Karpas-422 (cell line): ENCODE measurements around the gene HOXC11. TPM values are rescaled to one million over a fixed set of nuclear protein-coding genes. Genes with fewer than 3 reads are reported as not detected.

ENCODE experiments used
- DNase-seq: peaks from one replicate; pipeline ENCODE4 v3.0.0-alpha.2; 2015
- H2AFZ ChIP-seq: fragments of 200-600 bp; sonication (generic); 2 replicates; pipeline ENCODE4 v1.6.1; 2014; ENCODE audit warnings: antibody characterized with exemption, low read length, mixed read lengths
- H3K27ac ChIP-seq: fragments of 200-600 bp; sonication (generic); 2 replicates; pipeline ENCODE4 v1.5.1; 2014; ENCODE audit warnings: mild to moderate bottlenecking, low read length, moderate library complexity
- H3K27me3 ChIP-seq: fragments of 200-600 bp; sonication (generic); 2 replicates; pipeline ENCODE4 v1.6.1; 2014; ENCODE audit warnings: low read length, mixed read lengths
- H3K36me3 ChIP-seq: fragments of 200-600 bp; sonication (generic); 2 replicates; pipeline ENCODE4 v1.6.1; 2014; ENCODE audit warnings: low read length, mixed read lengths; ENCODE audit not compliant: insufficient read depth
- H3K4me1 ChIP-seq: fragments of 200-600 bp; sonication (generic); 2 replicates; pipeline ENCODE4 v1.6.1; 2014; ENCODE audit warnings: mild to moderate bottlenecking, low read length, mixed read lengths
- H3K4me2 ChIP-seq: fragments of 200-600 bp; sonication (generic); 2 replicates; pipeline ENCODE4 v1.6.1; 2014; ENCODE audit warnings: low read length, low read depth, mild to moderate bottlenecking; ENCODE audit not compliant: poor library complexity, severe bottlenecking
- H3K4me3 ChIP-seq: fragments of 200-600 bp; sonication (generic); 2 replicates; pipeline ENCODE4 v1.5.1; 2014; ENCODE audit warnings: mild to moderate bottlenecking, antibody characterized with exemption, low read length, mixed read lengths
- H3K79me2 ChIP-seq: fragments of 200-600 bp; sonication (generic); 2 replicates; pipeline ENCODE4 v1.6.1; 2014; ENCODE audit warnings: mild to moderate bottlenecking, low read length, mixed read lengths
- H3K9ac ChIP-seq: fragments of 200-600 bp; sonication (generic); 2 replicates; pipeline ENCODE4 v1.6.0; 2014; ENCODE audit warnings: low read length
- H3K9me2 ChIP-seq: fragments of 200-600 bp; sonication (generic), shearing (Covaris generic); replicated peaks from 2 replicates; pipeline ENCODE4 v1.6.0; 2014; ENCODE audit warnings: mild to moderate bottlenecking, low read length, moderate library complexity; ENCODE audit not compliant: insufficient read depth
- H3K9me3 ChIP-seq: fragments of 300-700, 200-600 bp; sonication (generic); 2 replicates; pipeline ENCODE4 v1.6.1; 2014; ENCODE audit warnings: low read length, mixed read lengths
- H4K20me1 ChIP-seq: fragments of 200-600 bp; sonication (generic); 2 replicates; pipeline ENCODE4 v1.6.1; 2014; ENCODE audit warnings: mild to moderate bottlenecking, antibody characterized with exemption, low read length, low read depth; ENCODE audit not compliant: insufficient read depth
- total RNA-seq: library from RNA; depleted of rRNA; stranded (reverse); fragments of >200 nt; shearing (Covaris generic); gene quantifications from 2 replicates; pipeline ENCODE4 v1.2.3, GENCODE V29; 2014; ENCODE audit warnings: low replicate concordance

The HOXC11 gene
- total RNA-seq, 1 experiment from 2014 or later, result not detected

DNA sequence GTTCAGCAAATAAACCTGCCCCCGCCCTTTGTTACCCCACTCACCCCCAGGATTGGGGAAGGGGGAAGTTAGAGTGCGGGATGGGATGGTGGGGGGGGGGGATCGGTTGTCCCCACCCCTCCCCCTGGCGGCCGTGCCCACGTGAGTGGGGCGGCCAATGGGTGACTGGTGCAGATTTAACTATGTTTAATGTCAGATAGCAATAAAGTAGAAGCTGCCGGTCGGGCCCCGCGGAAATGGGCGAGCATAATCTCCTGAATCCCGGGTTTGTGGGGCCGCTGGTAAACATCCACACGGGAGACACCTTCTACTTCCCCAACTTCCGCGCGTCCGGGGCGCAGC is 18.3 kb upstream of the HOXC11 start, which contains the start of gene HOXC12:
HOXC12 (plus strand) TSS at position 210 of the 342 bp plus-strand sequence; CDS start at position 237, 27 bp downstream.
- no peaks in the 10 kb centered on the region for H3K9me2 ChIP-seq
- H3K27me3 ChIP-seq, result no peaks in the 10 kb centered on the region
- H3K9ac ChIP-seq, result no peak within 1 kb of the TSS
- H3K36me3 ChIP-seq, result no peaks in the 10 kb centered on the region
- no peaks in the 10 kb centered on the region for H3K4me1 ChIP-seq
- H3K79me2 ChIP-seq, result no peaks in the 10 kb centered on the region
- no peak within 1 kb of the TSS for H3K27ac ChIP-seq
- DNase-seq, result no peak
- H3K4me2 ChIP-seq, result no peak within 1 kb of the TSS
- H4K20me1 ChIP-seq, result no peaks in the 10 kb centered on the region
- no peak within 1 kb of the TSS for H2AFZ ChIP-seq
- H3K9me3 ChIP-seq, result no peaks in the 10 kb centered on the region
- H3K4me3 ChIP-seq, result no peak within 1 kb of the TSS

GRCh38 chr12:53955036-53955775 is 17.7 kb upstream of the HOXC11 start:
- no peak for DNase-seq
- Histone ChIP-seq H3K9ac (no peak overlapping the region), H3K27ac (no peak overlapping the region), H3K9me2 (no peaks in the 10 kb centered on the region), H3K9me3 (no peaks in the 10 kb centered on the region), H2AFZ (no peak overlapping the region), H3K4me3 (no peak overlapping the region), H3K79me2 (no peaks in the 10 kb centered on the region), H3K4me2 (no peak overlapping the region), H4K20me1 (no peaks in the 10 kb centered on the region), H3K27me3 (no peaks in the 10 kb centered on the region), H3K36me3 (no peaks in the 10 kb centered on the region), H3K4me1 (no peaks in the 10 kb centered on the region)

GRCh38 chr12:53955776-53956250 is 17.1 kb upstream of the HOXC11 start:
- no peaks in the 10 kb centered on the region for H3K4me1 ChIP-seq
- H3K27me3 ChIP-seq, result no peaks in the 10 kb centered on the region
- no peak overlapping the region for H2AFZ ChIP-seq
- no peaks in the 10 kb centered on the region for H3K9me3 ChIP-seq
- no peaks in the 10 kb centered on the region for H3K36me3 ChIP-seq
- H3K27ac ChIP-seq, result no peak overlapping the region
- H3K9ac ChIP-seq, result no peak overlapping the region
- no peak for DNase-seq
- no peaks in the 10 kb centered on the region for H3K9me2 ChIP-seq
- no peak overlapping the region for H3K4me3 ChIP-seq
- no peaks in the 10 kb centered on the region for H3K79me2 ChIP-seq
- no peak overlapping the region for H3K4me2 ChIP-seq
- H4K20me1 ChIP-seq, result no peaks in the 10 kb centered on the region

GRCh38 chr12:53956251-53956887 is 16.6 kb upstream of the HOXC11 start:
- Histone ChIP-seq H3K27ac (no peak overlapping the region), H3K36me3 (no peaks in the 10 kb centered on the region), H3K4me3 (no peak overlapping the region), H3K9ac (no peak overlapping the region), H3K9me2 (no peaks in the 10 kb centered on the region), H2AFZ (no peak overlapping the region), H3K4me1 (no peaks in the 10 kb centered on the region), H3K27me3 (no peaks in the 10 kb centered on the region), H3K79me2 (no peaks in the 10 kb centered on the region), H3K9me3 (no peaks in the 10 kb centered on the region), H4K20me1 (no peaks in the 10 kb centered on the region), H3K4me2 (no peak overlapping the region)
- no peak for DNase-seq

DNA sequence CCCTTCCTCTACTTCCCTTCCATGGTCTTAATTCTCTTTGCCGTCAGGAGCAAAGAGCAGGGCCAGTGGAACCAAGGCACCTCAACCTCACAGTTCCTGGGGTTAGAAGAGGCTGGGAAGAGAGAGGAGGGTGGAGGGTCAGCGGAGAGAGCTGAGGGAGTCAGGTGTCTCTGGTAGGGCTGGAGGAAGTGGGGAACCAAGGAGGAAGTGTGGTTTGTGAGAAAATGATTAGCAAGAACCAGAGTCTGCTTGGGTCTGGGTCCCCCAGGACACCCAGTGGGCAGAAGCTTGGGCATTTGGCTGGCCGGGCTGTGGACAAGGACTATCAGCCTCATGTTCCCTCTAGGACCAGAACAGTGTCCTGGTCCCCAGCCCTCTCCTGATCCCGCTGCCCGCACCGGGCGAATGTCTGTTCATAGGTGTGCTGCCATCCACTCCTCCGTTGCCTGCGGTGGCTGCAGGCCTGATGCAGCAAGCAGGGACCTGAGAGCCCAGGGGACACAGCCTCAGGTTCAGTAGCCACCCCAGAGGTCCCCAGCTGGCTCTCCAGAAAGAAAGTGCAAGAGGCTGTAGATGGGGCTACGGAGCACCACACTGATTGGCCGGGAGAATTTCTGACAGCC is 15.9 kb upstream of the HOXC11 start:
- no peak for DNase-seq
- no peak overlapping the region for H2AFZ ChIP-seq
- no peak overlapping the region for H3K4me3 ChIP-seq
- H3K4me2 ChIP-seq, result no peak overlapping the region
- H3K27ac ChIP-seq, result no peak overlapping the region
- H3K9me2 ChIP-seq, result no peaks in the 10 kb centered on the region
- no peaks in the 10 kb centered on the region for H3K9me3 ChIP-seq
- H3K27me3 ChIP-seq, result no peaks in the 10 kb centered on the region
- no peaks in the 10 kb centered on the region for H3K4me1 ChIP-seq
- no peaks in the 10 kb centered on the region for H3K36me3 ChIP-seq
- H3K79me2 ChIP-seq, result no peaks in the 10 kb centered on the region
- H4K20me1 ChIP-seq, result no peaks in the 10 kb centered on the region; the same call in 1 of the 2 replicates
- H3K9ac ChIP-seq, result no peak overlapping the region

DNA sequence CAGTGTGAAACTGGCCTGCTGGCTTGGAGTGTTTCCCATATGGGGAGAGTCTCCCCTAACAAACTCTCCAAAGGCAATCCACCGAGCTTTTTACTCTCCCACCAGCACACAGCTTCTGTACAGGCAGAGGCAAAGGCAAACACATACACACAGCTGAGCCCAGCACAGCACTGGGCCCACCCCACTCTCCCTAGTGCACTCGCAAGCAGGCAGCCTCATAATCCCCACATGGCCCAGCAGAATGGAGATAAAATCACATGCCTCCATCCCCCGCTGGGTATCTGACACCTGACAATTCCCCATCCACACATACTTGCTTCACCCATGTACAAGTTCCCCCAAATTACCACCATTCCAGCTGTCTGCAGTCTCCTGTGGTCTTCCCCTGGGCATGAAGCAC is 14.8 kb upstream of the HOXC11 start:
- no peak for DNase-seq

GRCh38 chr12:53959314-53959713 is 13.6 kb upstream of the HOXC11 start:
- no peak overlapping the region for H3K4me3 ChIP-seq
- H3K4me2 ChIP-seq, result no peak overlapping the region
- no peak for DNase-seq
- no peaks in the 10 kb centered on the region; the same call in 1 of the 2 replicates for H4K20me1 ChIP-seq
- H3K9ac ChIP-seq, result no peak overlapping the region
- H3K4me1 ChIP-seq, result no peaks in the 10 kb centered on the region; the same call in 1 of the 2 replicates
- no peak overlapping the region for H2AFZ ChIP-seq
- no peak overlapping the region for H3K27ac ChIP-seq
- no peaks in the 10 kb centered on the region for H3K79me2 ChIP-seq
- H3K9me3 ChIP-seq, result no peaks in the 10 kb centered on the region
- H3K27me3 ChIP-seq, result no peaks in the 10 kb centered on the region
- H3K9me2 ChIP-seq, result no peaks in the 10 kb centered on the region
- no peaks in the 10 kb centered on the region for H3K36me3 ChIP-seq

More for the DNA sequence above, 14.8 kb upstream of the HOXC11 start:
- Histone ChIP-seq H2AFZ (no peak overlapping the region), H3K9ac (no peak overlapping the region), H3K27me3 (no peaks in the 10 kb centered on the region), H3K4me2 (no peak overlapping the region), H3K27ac (no peak overlapping the region), H3K36me3 (no peaks in the 10 kb centered on the region), H3K9me2 (no peaks in the 10 kb centered on the region), H4K20me1 (no peaks in the 10 kb centered on the region; the same call in 1 of the 2 replicates), H3K9me3 (no peaks in the 10 kb centered on the region), H3K4me3 (no peak overlapping the region), H3K79me2 (no peaks in the 10 kb centered on the region), H3K4me1 (no peaks in the 10 kb centered on the region)
